SK-N-SH (cell line): ENCODE data around the gene SULT1C2.

Experiments
- CHD2 ChIP-seq: fragments of 150-350 bp; IDR thresholded peaks from 2 replicates; pipeline ENCODE4 v1.6.1; 2018; ENCODE audit warnings: low read length; ENCODE audit not compliant: partially characterized antibody
- NRF1 ChIP-seq: IDR thresholded peaks from 2 replicates; pipeline ENCODE4 v1.6.1; 2012; ENCODE audit warnings: low read depth, mild to moderate bottlenecking, low read length
- POLR2AphosphoS5 ChIP-seq: IDR thresholded peaks from 2 replicates; pipeline ENCODE4 v1.6.1; 2012; ENCODE audit warnings: low read depth, low read length
- RAD21 ChIP-seq: IDR thresholded peaks from 2 replicates; pipeline ENCODE4 v1.6.1; 2012; ENCODE audit warnings: mild to moderate bottlenecking, low read length
- YY1 ChIP-seq: IDR thresholded peaks from 2 replicates; pipeline ENCODE4 v1.4.0; 2012; ENCODE audit warnings: low read depth, mild to moderate bottlenecking
- ZBTB33 ChIP-seq: IDR thresholded peaks from 2 replicates; pipeline ENCODE4 v1.4.0; 2012; ENCODE audit warnings: low read depth, borderline replicate concordance
- TF ChIP-seq, protein P1 (sequence below): fragments of 200-600 bp; sonication (generic); IDR thresholded peaks from 2 replicates; pipeline ENCODE4 v1.6.1; 2017; ENCODE audit warnings: antibody characterized with exemption, mild to moderate bottlenecking, moderate library complexity
- TF ChIP-seq, protein P2 (sequence below): fragments of 150-350 bp; IDR thresholded peaks from 2 replicates; pipeline ENCODE4 v1.6.1; 2017; ENCODE audit warnings: antibody characterized with exemption, low read length, low read depth, borderline replicate concordance

- TF ChIP-seq POLR2AphosphoS5 (no peak), YY1 (no peak), RAD21 (no peak), ZBTB33 (no peak), CHD2 (no peak), NRF1 (no peak)
- TF ChIP-seq, protein P1, sequence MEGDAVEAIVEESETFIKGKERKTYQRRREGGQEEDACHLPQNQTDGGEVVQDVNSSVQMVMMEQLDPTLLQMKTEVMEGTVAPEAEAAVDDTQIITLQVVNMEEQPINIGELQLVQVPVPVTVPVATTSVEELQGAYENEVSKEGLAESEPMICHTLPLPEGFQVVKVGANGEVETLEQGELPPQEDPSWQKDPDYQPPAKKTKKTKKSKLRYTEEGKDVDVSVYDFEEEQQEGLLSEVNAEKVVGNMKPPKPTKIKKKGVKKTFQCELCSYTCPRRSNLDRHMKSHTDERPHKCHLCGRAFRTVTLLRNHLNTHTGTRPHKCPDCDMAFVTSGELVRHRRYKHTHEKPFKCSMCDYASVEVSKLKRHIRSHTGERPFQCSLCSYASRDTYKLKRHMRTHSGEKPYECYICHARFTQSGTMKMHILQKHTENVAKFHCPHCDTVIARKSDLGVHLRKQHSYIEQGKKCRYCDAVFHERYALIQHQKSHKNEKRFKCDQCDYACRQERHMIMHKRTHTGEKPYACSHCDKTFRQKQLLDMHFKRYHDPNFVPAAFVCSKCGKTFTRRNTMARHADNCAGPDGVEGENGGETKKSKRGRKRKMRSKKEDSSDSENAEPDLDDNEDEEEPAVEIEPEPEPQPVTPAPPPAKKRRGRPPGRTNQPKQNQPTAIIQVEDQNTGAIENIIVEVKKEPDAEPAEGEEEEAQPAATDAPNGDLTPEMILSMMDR: no peak
- TF ChIP-seq, protein P2, sequence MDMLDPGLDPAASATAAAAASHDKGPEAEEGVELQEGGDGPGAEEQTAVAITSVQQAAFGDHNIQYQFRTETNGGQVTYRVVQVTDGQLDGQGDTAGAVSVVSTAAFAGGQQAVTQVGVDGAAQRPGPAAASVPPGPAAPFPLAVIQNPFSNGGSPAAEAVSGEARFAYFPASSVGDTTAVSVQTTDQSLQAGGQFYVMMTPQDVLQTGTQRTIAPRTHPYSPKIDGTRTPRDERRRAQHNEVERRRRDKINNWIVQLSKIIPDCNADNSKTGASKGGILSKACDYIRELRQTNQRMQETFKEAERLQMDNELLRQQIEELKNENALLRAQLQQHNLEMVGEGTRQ: no peak
These were observed 65.4 kb downstream of the SULT1C2 start for GRCh38 chr2:108354136-108354535.
